Mesenchymal stem cell (in vitro differentiated cells and primary cell): ENCODE data around the gene MSL3B.

Experiments
- DNase-seq: peaks from one replicate; pipeline ENCODE4 v3.0.0-alpha.2; 2013
- H2AFZ ChIP-seq: one replicate; pipeline ENCODE4 v1.6.1; 2013; ENCODE audit warnings: low read depth, mild to moderate bottlenecking, control low read depth, inconsistent platforms, low read length, moderate library complexity
- H2AK5ac ChIP-seq: 2 replicates; pipeline ENCODE4 v1.6.1; 2013; ENCODE audit warnings: low read length, moderate library complexity, mild to moderate bottlenecking, inconsistent platforms; ENCODE audit not compliant: severe bottlenecking
- H2BK120ac ChIP-seq: one replicate; pipeline ENCODE4 v1.6.1; 2013; ENCODE audit warnings: low read depth, mild to moderate bottlenecking, inconsistent platforms, low read length, moderate library complexity
- H2BK12ac ChIP-seq, 2 experiments: one replicate each; pipeline ENCODE4 v1.6.1; 2013; ENCODE audit warnings: inconsistent platforms in 2 of 2, low read length in 2 of 2, mild to moderate bottlenecking in 2 of 2, moderate library complexity in 2 of 2, control low read depth in 1 of 2
- H2BK15ac ChIP-seq: one replicate; pipeline ENCODE4 v1.6.1; 2013; ENCODE audit warnings: mild to moderate bottlenecking, low read depth, inconsistent platforms; ENCODE audit not compliant: poor library complexity, severe bottlenecking
- H2BK5ac ChIP-seq: 2 replicates; pipeline ENCODE4 v1.6.1; 2013; ENCODE audit warnings: low read depth, mild to moderate bottlenecking, low read length, control low read depth, inconsistent platforms; ENCODE audit not compliant: poor library complexity, severe bottlenecking
- H3K14ac ChIP-seq, 2 experiments: one replicate each; pipeline ENCODE4 v1.6.1; 2013; ENCODE audit warnings: inconsistent platforms in 2 of 2, low read length in 2 of 2, control low read depth in 1 of 2, mild to moderate bottlenecking in 1 of 2, moderate library complexity in 1 of 2
- H3K18ac ChIP-seq, 2 experiments: one replicate each; pipeline ENCODE4 v1.6.1; 2013; ENCODE audit warnings: inconsistent platforms in 2 of 2, low read length in 2 of 2, control low read depth in 1 of 2, low read depth in 1 of 2, mild to moderate bottlenecking in 1 of 2
- H3K23ac ChIP-seq, 2 experiments: one replicate each; pipeline ENCODE4 v1.6.1; 2013; ENCODE audit warnings: inconsistent platforms in 2 of 2, low read length in 2 of 2, mild to moderate bottlenecking in 2 of 2, moderate library complexity in 2 of 2, control low read depth in 1 of 2
- H3K27ac ChIP-seq: 2 replicates; pipeline ENCODE4 v1.5.1; 2013; ENCODE audit warnings: mild to moderate bottlenecking, moderate library complexity, low read length, control low read depth, inconsistent platforms; ENCODE audit not compliant: poor library complexity, severe bottlenecking
- H3K27me3 ChIP-seq, 2 experiments: 2 replicates each; pipeline versions ENCODE4 v1.6.1 to v1.7.0; 2013; ENCODE audit warnings: low read length in 2 of 2, mild to moderate bottlenecking in 2 of 2, moderate library complexity in 2 of 2, control low read depth in 1 of 2, inconsistent platforms in 1 of 2; ENCODE audit not compliant: control insufficient read depth in 1 of 2, insufficient read depth in 1 of 2
- H3K36me3 ChIP-seq, 2 experiments: 2 replicates each; pipeline versions ENCODE4 v1.6.1 to v1.7.0; 2013; ENCODE audit warnings: low read length in 2 of 2, control low read depth in 1 of 2, inconsistent platforms in 1 of 2, low read depth in 1 of 2, mild to moderate bottlenecking in 1 of 2; ENCODE audit not compliant: insufficient read depth in 2 of 2, control insufficient read depth in 1 of 2
- H3K4ac ChIP-seq, 2 experiments: one replicate each; pipeline ENCODE4 v1.6.1; 2013; ENCODE audit warnings: inconsistent platforms in 2 of 2, low read length in 2 of 2, mild to moderate bottlenecking in 2 of 2, moderate library complexity in 2 of 2, control low read depth in 1 of 2, low read depth in 1 of 2
- H3K4me1 ChIP-seq: 2 replicates; pipeline ENCODE4 v1.6.1; 2013; ENCODE audit warnings: low read depth, low read length, control low read depth; ENCODE audit not compliant: control insufficient read depth, insufficient read depth
- H3K4me2 ChIP-seq: 2 replicates; pipeline ENCODE4 v1.6.1; 2013; ENCODE audit warnings: low read length, mild to moderate bottlenecking, inconsistent platforms; ENCODE audit not compliant: poor library complexity, severe bottlenecking
- H3K4me3 ChIP-seq, 2 experiments: 2 replicates each; pipeline versions ENCODE4 v1.5.1 to v1.7.0; 2013; ENCODE audit warnings: low read length in 2 of 2, mild to moderate bottlenecking in 2 of 2, control low read depth in 1 of 2, low read depth in 1 of 2; ENCODE audit not compliant: insufficient read depth in 1 of 2
- H3K79me1 ChIP-seq: replicated peaks from 2 replicates; pipeline ENCODE4 v1.6.1; 2013; ENCODE audit warnings: mild to moderate bottlenecking, control low read depth, low read length, inconsistent platforms; ENCODE audit not compliant: poor library complexity, severe bottlenecking
- H3K9ac ChIP-seq: 2 replicates; pipeline ENCODE4 v1.7.0; 2013; ENCODE audit warnings: mild to moderate bottlenecking, low read length, moderate library complexity
- H3K9me3 ChIP-seq: 2 replicates; pipeline ENCODE4 v1.7.0; 2013; ENCODE audit warnings: mild to moderate bottlenecking, low read length; ENCODE audit not compliant: control insufficient read depth
- H4K8ac ChIP-seq: one replicate; pipeline ENCODE4 v1.6.1; 2013; ENCODE audit warnings: inconsistent platforms, mild to moderate bottlenecking, low read length, moderate library complexity
- H4K91ac ChIP-seq: one replicate; pipeline ENCODE4 v1.6.1; 2013; ENCODE audit warnings: mild to moderate bottlenecking, low read length, inconsistent platforms
- WGBS: methylation state at CpG from one replicate; pipeline ENCODE4 v1.1.7; 2013; ENCODE audit warnings: mixed read lengths; 5-methylcytosine and 5-hydroxymethylcytosine counted together

Gene MSL3B

DNA sequence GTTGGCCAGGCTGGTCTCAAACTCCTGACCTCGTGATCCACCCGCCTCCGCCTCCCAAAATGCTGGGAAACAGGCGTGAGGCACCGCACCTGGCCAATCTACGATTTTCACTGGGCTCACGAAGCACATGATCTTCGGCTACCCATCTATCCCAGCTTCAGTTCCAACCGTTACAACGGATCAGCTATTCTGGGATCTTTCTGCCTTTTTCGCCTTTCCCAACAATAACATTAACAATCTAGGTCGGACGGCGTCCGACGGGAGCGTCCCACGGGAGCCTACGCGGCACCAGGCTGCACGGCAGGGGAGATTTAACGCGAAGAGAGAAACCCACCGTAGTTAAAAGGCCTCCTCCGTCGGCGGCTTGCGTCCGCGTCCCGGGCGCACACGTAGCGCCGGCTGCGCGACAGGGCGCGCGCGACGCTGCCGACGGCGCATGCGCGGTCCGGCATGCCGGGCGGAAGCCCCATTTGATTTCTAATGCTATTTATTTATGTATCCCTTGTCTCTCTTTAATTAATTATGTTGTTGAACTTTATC, at the start of gene MSL3B:
MSL3B (minus strand) TSS at position 394 of the 540 bp plus-strand sequence.
- Histone ChIP-seq H3K4me2 (peak within 1 kb of the TSS; percentile 73), H3K18ac (peak within 1 kb of the TSS; percentile 79 to 86), H3K9ac (peak within 1 kb of the TSS; percentile 93), H3K23ac (no peak within 1 kb of the TSS), H2BK12ac (peak within 1 kb of the TSS in 1 of 2 experiments; percentile 10), H3K9me3 (peaks cover 25% of the 10 kb centered on the region), H3K4ac (peak within 1 kb of the TSS; percentile 70 to 85), H2AK5ac (no peak within 1 kb of the TSS), H2BK120ac (peak within 1 kb of the TSS; percentile 89), H2AFZ (peak within 1 kb of the TSS; percentile 75), H3K4me3 (peak within 1 kb of the TSS; percentile 57 to 91), H2BK5ac (no peak within 1 kb of the TSS), H3K14ac (peak within 1 kb of the TSS in 1 of 2 experiments; percentile 78), H3K79me1 (no peaks in the 10 kb centered on the region), H3K27ac (no peak within 1 kb of the TSS), H3K27me3 (peaks cover 0 to 3% of the 10 kb centered on the region in 2 experiments), H4K8ac (peak within 1 kb of the TSS; percentile 98), H3K4me1 (peaks cover 2% of the 10 kb centered on the region), H4K91ac (peak within 1 kb of the TSS; percentile 82), H2BK15ac (no peak within 1 kb of the TSS), H3K36me3 (peaks cover 5 to 14% of the 10 kb centered on the region in 2 experiments)
- WGBS: 9% methylated on average over 43 of the region's 50 CpGs
- DNase-seq: peak; percentile 57

DNA sequence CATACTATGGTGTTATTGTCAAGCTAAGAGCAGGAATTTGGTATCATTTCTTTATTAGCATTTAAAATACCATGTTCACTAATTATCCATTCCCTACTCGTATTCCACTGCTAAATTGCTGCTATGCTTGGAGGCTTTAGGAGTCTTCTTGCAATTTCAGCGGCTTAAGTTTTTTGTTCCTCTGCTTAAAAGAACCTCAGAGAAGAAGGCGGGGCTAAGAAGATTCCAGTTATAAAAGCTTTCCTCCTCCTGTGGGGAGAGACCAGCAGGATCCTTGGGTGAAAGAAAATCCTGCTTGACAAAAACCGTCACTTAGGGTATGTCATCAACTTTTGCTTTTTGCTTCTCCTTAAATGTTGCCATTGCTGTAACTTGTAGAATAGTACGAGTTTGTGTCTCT, 48.9 kb upstream of the MSL3B start, which contains the start of gene TRPM8:
TRPM8 (plus strand) TSS at position 258 of the 400 bp plus-strand sequence. CDS start 9,165 bp downstream, outside the sequence.
- no peak within 1 kb of the TSS for H2AK5ac ChIP-seq
- H3K23ac ChIP-seq: no peak within 1 kb of the TSS
- no peak within 1 kb of the TSS for H3K4ac ChIP-seq
- no peak within 1 kb of the TSS for H2BK15ac ChIP-seq
- H3K14ac ChIP-seq: no peak within 1 kb of the TSS
- H3K9me3 ChIP-seq: no peaks in the 10 kb centered on the region
- no peak within 1 kb of the TSS for H3K18ac ChIP-seq
- WGBS: 31% methylated on average over 5 of the region's 5 CpGs
- no peak within 1 kb of the TSS for H4K8ac ChIP-seq
- H3K9ac ChIP-seq: no peak within 1 kb of the TSS
- H2BK5ac ChIP-seq: no peak within 1 kb of the TSS
- no peak within 1 kb of the TSS for H3K4me2 ChIP-seq
- H2BK120ac ChIP-seq: no peak within 1 kb of the TSS
- no peak for DNase-seq
- peaks cover 25 to 29% of the 10 kb centered on the region in 2 experiments for H3K27me3 ChIP-seq
- H2AFZ ChIP-seq: no peak within 1 kb of the TSS
- H3K36me3 ChIP-seq: no peaks in the 10 kb centered on the region
- no peak within 1 kb of the TSS for H4K91ac ChIP-seq
- no peak within 1 kb of the TSS for H3K27ac ChIP-seq
- H3K4me1 ChIP-seq: peaks cover 2% of the 10 kb centered on the region
- no peak within 1 kb of the TSS for H2BK12ac ChIP-seq
- no peak within 1 kb of the TSS for H3K4me3 ChIP-seq
- no peaks in the 10 kb centered on the region for H3K79me1 ChIP-seq

DNA sequence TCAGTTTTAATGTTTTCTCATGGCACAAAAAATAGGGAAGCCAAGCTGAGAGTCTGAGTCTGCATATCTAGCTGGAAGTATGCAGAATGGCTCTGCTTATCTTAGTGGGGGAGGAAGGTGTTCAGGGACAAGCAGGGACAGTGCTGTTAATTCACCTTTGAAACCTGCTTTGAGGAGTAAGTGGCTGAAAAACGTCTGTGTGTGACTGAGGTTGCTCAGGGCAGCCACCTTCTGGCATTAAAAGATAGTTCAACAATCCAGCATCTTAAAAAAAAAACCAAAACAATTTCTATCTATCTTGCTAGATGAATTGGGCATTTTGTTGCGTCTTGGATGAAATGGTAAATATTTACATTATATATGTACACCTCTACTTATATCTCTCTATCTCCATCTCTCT, 46.9 kb upstream of the MSL3B start:
- no peak for DNase-seq
- Histone ChIP-seq H3K9ac (no peak overlapping the region), H2BK15ac (no peak overlapping the region), H4K8ac (no peak overlapping the region), H3K18ac (no peak overlapping the region), H2BK5ac (no peak overlapping the region), H2AK5ac (no peak overlapping the region), H3K27ac (no peak overlapping the region), H2BK120ac (no peak overlapping the region), H3K9me3 (no peaks in the 10 kb centered on the region), H3K4me3 (no peak overlapping the region), H3K36me3 (no peaks in the 10 kb centered on the region), H3K27me3 (peaks cover 29 to 37% of the 10 kb centered on the region in 2 experiments), H3K14ac (no peak overlapping the region), H4K91ac (no peak overlapping the region), H3K79me1 (no peaks in the 10 kb centered on the region), H3K4me2 (no peak overlapping the region), H3K4me1 (peaks cover 2% of the 10 kb centered on the region), H3K23ac (no peak overlapping the region), H2AFZ (no peak overlapping the region), H3K4ac (no peak overlapping the region), H2BK12ac (no peak overlapping the region)
- no CpG with 5 or more reads among the region's 2 CpGs for WGBS

DNA sequence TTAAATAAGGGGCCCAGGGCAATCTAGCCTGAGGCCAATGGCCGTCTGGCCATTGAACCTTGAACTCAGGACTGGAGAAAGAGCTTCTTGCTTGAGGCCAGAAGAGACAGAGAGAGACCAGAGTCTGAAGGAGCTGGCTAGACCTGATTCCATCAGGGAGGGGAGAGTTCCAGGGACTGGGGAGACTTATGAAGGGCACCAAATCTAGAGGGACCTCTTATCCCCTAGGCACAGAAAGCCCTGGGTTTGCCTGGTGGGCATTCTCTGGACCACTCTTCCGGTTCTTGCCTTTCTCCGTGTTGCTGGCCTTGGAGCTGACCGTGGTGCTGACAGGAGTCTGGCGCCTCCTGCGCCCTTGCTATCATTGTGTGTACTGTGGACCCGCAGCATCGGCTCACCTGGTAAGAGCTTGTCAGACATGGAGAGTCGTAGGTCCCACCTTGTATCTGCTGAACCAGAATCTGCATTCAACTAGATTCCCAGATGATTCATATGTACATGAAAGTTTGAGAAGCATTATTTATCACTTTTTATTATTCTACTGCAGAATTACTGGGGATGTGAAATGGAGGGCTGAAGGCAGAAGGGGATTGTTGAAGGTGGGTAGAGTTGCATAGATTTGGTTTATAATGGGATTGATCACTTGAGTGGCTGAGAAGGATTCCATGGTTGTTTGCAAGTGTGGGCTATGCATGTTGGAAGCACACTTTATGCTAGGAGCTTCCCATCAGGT, 44.7 kb upstream of the MSL3B start:
- Histone ChIP-seq H3K18ac (no peak overlapping the region), H2BK5ac (no peak overlapping the region), H2AFZ (no peak overlapping the region), H4K91ac (no peak overlapping the region), H3K4me1 (no peaks in the 10 kb centered on the region), H2BK120ac (no peak overlapping the region), H3K9ac (no peak overlapping the region), H3K27ac (no peak overlapping the region), H2AK5ac (no peak overlapping the region), H3K4ac (no peak overlapping the region), H3K23ac (no peak overlapping the region), H3K27me3 (peaks cover 28 to 46% of the 10 kb centered on the region in 2 experiments), H3K4me3 (no peak overlapping the region), H4K8ac (no peak overlapping the region), H3K79me1 (no peaks in the 10 kb centered on the region), H3K14ac (no peak overlapping the region), H3K36me3 (no peaks in the 10 kb centered on the region), H2BK12ac (no peak overlapping the region), H3K9me3 (no peaks in the 10 kb centered on the region), H2BK15ac (no peak overlapping the region), H3K4me2 (no peak overlapping the region)
- 10% methylated on average over 9 of the region's 9 CpGs for WGBS
- DNase-seq: peak; percentile 42
